Measurements from ENCODE around the gene SERPINA4.

SERPINA4 gene

DNA sequence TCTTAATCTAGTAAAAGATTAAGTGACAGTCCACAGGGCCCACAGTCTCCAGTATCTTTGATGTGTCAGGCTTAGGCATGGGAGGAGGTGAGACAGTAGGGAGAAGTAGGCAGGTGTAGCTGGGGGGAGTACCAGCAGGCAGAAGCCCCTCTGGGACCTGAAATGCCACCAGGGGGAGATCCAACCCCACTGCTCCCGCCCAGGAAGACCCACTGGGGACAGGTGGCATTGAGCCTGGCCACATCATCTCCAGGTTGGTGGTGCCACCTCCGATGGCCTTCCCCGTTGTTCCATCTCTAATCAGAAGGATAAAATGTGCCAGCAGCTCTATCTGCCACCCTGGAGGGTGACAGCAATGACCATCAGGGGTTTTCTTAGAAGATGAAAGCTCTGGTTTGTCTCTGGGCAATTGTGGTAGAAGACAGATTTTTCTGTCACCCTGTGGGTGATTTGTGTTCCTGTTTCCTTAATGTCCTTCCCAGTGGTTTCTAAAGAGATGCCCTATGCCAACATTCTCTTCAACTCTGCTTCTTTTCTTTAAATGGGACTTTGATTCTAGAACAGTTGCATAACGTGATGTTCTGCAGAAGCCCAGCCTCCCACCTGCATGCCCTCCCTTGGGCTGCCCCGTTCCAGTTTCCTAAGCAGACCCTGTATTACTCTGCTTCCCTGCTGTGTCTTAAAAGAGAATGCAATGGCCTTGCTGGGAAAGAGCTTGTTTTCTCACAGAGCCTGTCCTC, 39.7 kb upstream of the SERPINA4 start:
- no peak overlapping the region for H3K4me3 ChIP-seq (ENCODE audit: low read length)
- DNase-seq (ENCODE audit: low read depth): no peak
- no peak for TF ChIP-seq CTCF (conservative IDR thresholded peaks at IDR 0.05; ENCODE audit: low read depth, low read length)

DNA sequence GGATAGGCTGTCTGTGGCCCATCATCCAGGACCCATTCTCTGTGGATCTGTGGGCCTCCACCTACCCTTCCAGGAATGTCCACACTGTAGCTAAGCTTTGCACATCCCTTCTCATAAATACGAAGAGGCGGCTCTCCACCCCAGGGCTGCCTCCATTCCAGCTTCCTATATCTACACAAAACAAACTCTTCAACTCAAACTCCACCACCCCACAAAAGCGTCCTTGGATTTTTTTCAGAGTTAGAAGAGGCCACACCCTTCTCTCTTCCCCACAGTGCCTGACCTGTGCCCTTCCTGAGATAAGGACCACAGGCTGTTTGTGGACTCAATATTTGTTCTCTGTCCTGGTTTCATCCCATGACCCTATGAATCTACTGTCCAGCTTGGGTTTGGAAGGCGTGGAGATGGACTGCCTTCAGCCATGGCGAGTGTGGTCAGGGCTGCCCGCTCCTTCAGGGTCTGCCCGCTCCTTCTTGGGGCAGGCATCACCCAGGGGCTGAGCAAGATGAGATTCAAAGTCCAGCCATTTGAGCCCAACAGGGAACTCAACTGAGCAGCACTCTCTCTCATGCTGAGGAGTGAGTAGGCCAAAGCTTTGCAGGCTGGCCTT, 39.0 kb upstream of the SERPINA4 start:
- H3K4me3 ChIP-seq (ENCODE audit: low read length): no peak overlapping the region
- no peak for TF ChIP-seq CTCF (conservative IDR thresholded peaks at IDR 0.05; ENCODE audit: low read depth, low read length)
- no peak for DNase-seq (ENCODE audit: low read depth)

- no peak overlapping the region for H3K4me3 ChIP-seq (ENCODE audit: low read length)
- TF ChIP-seq CTCF (conservative IDR thresholded peaks at IDR 0.05; ENCODE audit: low read depth, low read length): no peak
- DNase-seq (ENCODE audit: low read depth): no peak
These were observed 38.0 kb upstream of the SERPINA4 start for GRCh38 chr14:94523265-94523664.

GRCh38 chr14:94524093-94524492, 37.1 kb upstream of the SERPINA4 start:
- no peak overlapping the region for H3K4me3 ChIP-seq (ENCODE audit: low read length)
- no peak for DNase-seq (ENCODE audit: low read depth)
- no peak for TF ChIP-seq CTCF (conservative IDR thresholded peaks at IDR 0.05; ENCODE audit: low read depth, low read length)

GRCh38 chr14:94531187-94531586, 30.1 kb upstream of the SERPINA4 start:
- no peak for DNase-seq (ENCODE audit: low read depth)
- no peak overlapping the region for H3K4me3 ChIP-seq (ENCODE audit: low read length)
- no peak for TF ChIP-seq CTCF (conservative IDR thresholded peaks at IDR 0.05; ENCODE audit: low read depth, low read length)

GRCh38 chr14:94532447-94532846, 28.8 kb upstream of the SERPINA4 start:
- H3K4me3 ChIP-seq (ENCODE audit: low read length): no peak overlapping the region
- DNase-seq (ENCODE audit: low read depth): no peak
- no peak for TF ChIP-seq CTCF (conservative IDR thresholded peaks at IDR 0.05; ENCODE audit: low read depth, low read length)

DNA sequence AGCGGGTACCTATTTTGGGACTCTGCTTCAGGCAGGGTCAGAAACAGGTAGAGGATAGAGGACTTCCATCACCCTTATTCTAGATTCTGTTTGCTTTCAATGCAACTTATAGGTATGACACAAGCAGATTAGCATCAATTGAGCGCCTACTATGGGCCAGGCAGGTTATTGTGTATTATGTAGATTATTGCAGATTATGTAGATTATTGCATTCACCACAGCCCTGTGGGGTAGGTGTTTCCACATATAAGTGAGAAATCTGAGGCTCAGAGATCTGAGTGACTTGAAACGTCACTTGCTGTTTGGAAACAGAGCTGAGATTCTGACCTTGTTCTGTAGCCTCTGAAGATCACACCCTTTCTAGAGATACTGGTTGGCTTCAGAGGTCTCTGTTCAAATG, 25.7 kb upstream of the SERPINA4 start:
- H3K4me3 ChIP-seq (ENCODE audit: low read length): no peak overlapping the region
- no peak for DNase-seq (ENCODE audit: low read depth)
- no peak for TF ChIP-seq CTCF (conservative IDR thresholded peaks at IDR 0.05; ENCODE audit: low read depth, low read length)
